Rectal smooth muscle tissue (tissue), 1 donor: ENCODE results near the gene ARSH.
"Not testable (repeated sequence)": the region's sequence is repeated elsewhere in the genome, so short reads cannot be mapped to it uniquely, and the experiment has no call there.

Experiments used
- H3K27ac ChIP-seq: one replicate; pipeline ENCODE4 v1.7.0; 2013; ENCODE audit warnings: low read depth, low read length, inconsistent platforms
- H3K27me3 ChIP-seq: one replicate; pipeline ENCODE4 v1.7.0; 2013; ENCODE audit warnings: low read length; ENCODE audit not compliant: control insufficient read depth, insufficient read depth
- H3K36me3 ChIP-seq: one replicate; pipeline ENCODE4 v1.7.0; 2013; ENCODE audit warnings: low read length; ENCODE audit not compliant: control insufficient read depth, insufficient read depth
- H3K4me1 ChIP-seq: one replicate; pipeline ENCODE4 v1.7.0; 2013; ENCODE audit warnings: low read length; ENCODE audit not compliant: control insufficient read depth, insufficient read depth
- H3K4me3 ChIP-seq: one replicate; pipeline ENCODE4 v1.7.0; 2013; ENCODE audit warnings: low read length
- H3K9ac ChIP-seq: one replicate; pipeline ENCODE4 v1.7.0; 2013; ENCODE audit warnings: low read length

ARSH gene

DNA sequence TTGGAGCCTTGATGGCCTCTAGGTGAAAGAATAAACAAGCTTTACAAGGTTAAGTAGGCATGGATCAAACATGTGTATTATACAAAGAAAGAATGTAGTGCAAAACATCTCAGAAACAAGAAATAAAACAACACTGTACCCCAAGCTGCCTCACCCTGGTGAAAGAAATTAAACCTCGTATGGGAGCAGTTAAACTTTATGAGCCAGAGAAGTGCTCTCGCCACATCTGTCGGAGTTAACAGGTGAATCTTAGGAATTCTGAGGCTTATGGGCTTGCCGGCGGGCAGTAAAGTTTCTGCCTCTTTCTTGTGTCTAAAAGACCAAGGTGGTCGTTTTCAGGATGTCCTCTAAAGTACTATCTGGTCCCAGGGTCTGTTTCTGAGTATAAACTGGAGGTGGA lies 34.0 kb upstream of the ARSH start:
- Histone ChIP-seq H3K27me3 (no peaks in the 10 kb centered on the region), H3K36me3 (no peaks in the 10 kb centered on the region), H3K4me1 (no peaks in the 10 kb centered on the region), H3K9ac (no peak overlapping the region), H3K4me3 (no peak overlapping the region), H3K27ac (no peak overlapping the region)

GRCh38 chrX:2974961-2975360 lies 31.4 kb upstream of the ARSH start:
- no peaks in the 10 kb centered on the region for H3K27me3 ChIP-seq
- no peak overlapping the region for H3K27ac ChIP-seq
- H3K9ac ChIP-seq, result no peak overlapping the region
- no peak overlapping the region for H3K4me3 ChIP-seq
- no peaks in the 10 kb centered on the region for H3K4me1 ChIP-seq
- no peaks in the 10 kb centered on the region for H3K36me3 ChIP-seq

- not testable (repeated sequence) for H3K9ac ChIP-seq, H3K4me1 ChIP-seq, H3K36me3 ChIP-seq, H3K27ac ChIP-seq, H3K27me3 ChIP-seq, H3K4me3 ChIP-seq
Observed at GRCh38 chrX:2978639-2979038, 27.7 kb upstream of the ARSH start.

DNA sequence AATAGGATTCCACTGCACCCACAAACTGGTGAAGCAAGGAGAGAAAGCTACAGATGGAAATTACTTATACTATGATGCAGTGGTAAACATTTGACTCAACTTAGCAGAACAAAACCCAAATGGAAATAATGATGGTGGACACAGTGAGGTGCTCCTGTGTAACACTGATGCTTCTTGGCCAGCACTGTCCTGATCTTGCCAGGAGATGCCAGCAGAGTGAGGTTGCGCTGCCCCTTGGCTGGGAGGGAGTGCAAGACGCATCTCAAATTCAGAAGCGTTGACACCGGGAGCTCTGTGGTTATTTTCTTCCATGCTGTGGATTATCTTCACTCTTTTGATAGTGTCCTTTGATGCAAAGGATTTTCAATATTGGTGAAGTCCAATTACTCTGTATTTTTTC lies 22.0 kb upstream of the ARSH start:
- no peaks in the 10 kb centered on the region for H3K27me3 ChIP-seq

GRCh38 chrX:2989565-2989964 lies 16.8 kb upstream of the ARSH start:
- Histone ChIP-seq H3K36me3 (no peaks in the 10 kb centered on the region), H3K27me3 (no peaks in the 10 kb centered on the region), H3K4me1 (no peaks in the 10 kb centered on the region), H3K27ac (no peak overlapping the region), H3K9ac (no peak overlapping the region), H3K4me3 (no peak overlapping the region)

More for the DNA sequence above, 22.0 kb upstream of the ARSH start:
- Histone ChIP-seq H3K4me1 (no peaks in the 10 kb centered on the region), H3K27ac (no peak overlapping the region), H3K4me3 (no peak overlapping the region), H3K36me3 (no peaks in the 10 kb centered on the region), H3K9ac (no peak overlapping the region)

DNA sequence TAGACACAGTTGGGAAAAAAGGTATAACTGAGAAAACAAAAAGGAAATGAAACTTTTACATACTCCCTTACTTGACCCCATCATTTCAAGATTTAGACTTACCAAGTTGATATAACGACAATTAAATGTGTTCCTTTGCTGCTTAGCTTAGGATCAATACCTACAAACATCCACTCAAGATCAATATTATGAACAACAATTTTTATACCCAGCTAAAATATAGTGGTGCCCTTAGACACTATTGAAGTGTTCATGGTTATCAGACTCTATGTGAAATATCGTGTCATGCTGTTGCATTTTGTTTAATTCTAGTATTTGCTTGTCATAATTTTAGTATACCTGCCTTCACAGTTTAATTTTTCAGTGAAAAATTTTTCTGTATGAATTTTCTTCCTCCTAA lies 4.2 kb downstream of the ARSH start:
- Histone ChIP-seq H3K9ac (no peak overlapping the region), H3K4me1 (no peaks in the 10 kb centered on the region), H3K36me3 (no peaks in the 10 kb centered on the region), H3K4me3 (no peak overlapping the region), H3K27me3 (no peaks in the 10 kb centered on the region), H3K27ac (no peak overlapping the region)

GRCh38 chrX:3017492-3017891 lies 11.1 kb downstream of the ARSH start:
- H3K27me3 ChIP-seq, result no peaks in the 10 kb centered on the region
- no peak overlapping the region for H3K27ac ChIP-seq
- H3K4me1 ChIP-seq, result no peaks in the 10 kb centered on the region
- no peak overlapping the region for H3K9ac ChIP-seq
- H3K36me3 ChIP-seq, result no peaks in the 10 kb centered on the region
- no peak overlapping the region for H3K4me3 ChIP-seq

DNA sequence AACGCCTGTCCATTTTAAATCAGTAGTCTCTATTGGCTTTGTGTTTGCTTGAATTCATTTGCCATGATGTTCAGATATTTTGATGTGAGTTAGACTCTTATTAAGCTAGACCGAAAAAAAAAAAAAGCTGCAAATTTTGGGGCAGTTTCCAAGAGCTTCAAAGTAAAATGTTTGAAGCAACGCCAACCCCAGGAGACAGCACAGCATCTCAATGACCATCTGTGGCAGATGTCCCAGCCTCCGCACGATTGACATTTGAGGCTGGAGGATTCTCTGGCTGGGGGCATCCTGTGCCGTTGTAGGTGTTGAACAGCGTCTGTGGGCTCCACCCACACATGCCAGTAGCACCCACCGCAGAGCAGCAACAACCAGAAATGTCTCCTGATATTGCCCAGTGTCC lies 17.8 kb downstream of the ARSH start:
- no peak overlapping the region for H3K9ac ChIP-seq
- H3K27me3 ChIP-seq, result no peaks in the 10 kb centered on the region
- no peak overlapping the region for H3K4me3 ChIP-seq
- H3K27ac ChIP-seq, result no peak overlapping the region
- H3K36me3 ChIP-seq, result no peaks in the 10 kb centered on the region
- H3K4me1 ChIP-seq, result no peaks in the 10 kb centered on the region

DNA sequence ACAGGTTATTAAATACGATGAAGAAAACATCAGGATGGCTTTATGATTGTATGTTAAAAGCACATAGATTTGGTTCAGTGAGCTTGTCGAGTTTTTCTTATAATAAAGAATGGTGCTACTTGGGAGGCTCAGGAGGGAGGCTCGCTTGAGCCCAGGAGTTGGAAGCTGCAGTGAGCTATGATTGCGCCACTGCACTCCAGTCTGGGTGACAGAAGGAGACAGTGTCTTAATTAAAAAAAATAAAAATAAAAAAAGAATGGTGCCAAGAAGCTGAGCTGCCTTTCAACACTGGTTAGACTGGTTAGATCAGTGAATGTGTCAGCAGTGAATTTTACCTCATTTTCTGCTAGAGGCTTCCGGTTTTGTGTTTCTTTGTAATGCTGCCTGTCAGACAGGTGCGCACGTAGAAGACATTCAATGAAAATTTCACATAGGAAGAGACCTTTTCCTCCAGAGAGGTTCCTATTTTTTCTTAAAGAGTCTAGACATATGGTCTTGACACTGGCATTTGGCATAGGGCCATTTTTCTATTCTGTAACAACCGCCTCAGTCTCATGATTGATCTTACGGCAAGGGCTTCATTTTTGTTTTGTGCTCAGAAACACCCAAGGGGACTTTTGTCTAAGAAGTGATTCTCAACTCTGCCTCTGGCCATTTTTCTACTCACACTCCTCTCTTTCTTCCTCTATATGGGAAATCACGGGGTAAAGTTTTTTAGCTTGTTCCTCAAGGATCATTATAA lies 19.9 kb downstream of the ARSH start:
- H3K4me3 ChIP-seq, result no peak overlapping the region
- no peak overlapping the region for H3K9ac ChIP-seq
- H3K27me3 ChIP-seq, result no peaks in the 10 kb centered on the region
- H3K36me3 ChIP-seq, result no peaks in the 10 kb centered on the region
- no peak overlapping the region for H3K27ac ChIP-seq
- H3K4me1 ChIP-seq, result no peaks in the 10 kb centered on the region

GRCh38 chrX:3029129-3029528 lies 22.8 kb downstream of the ARSH start:
- H3K4me1 ChIP-seq, result no peaks in the 10 kb centered on the region
- H3K27me3 ChIP-seq, result no peaks in the 10 kb centered on the region
- no peak overlapping the region for H3K4me3 ChIP-seq
- no peak overlapping the region for H3K9ac ChIP-seq
- no peaks in the 10 kb centered on the region for H3K36me3 ChIP-seq
- no peak overlapping the region for H3K27ac ChIP-seq

GRCh38 chrX:3037218-3037617 lies 30.9 kb downstream of the ARSH start:
- Histone ChIP-seq H3K4me1 (no peaks in the 10 kb centered on the region), H3K9ac (no peak overlapping the region), H3K27me3 (no peaks in the 10 kb centered on the region), H3K36me3 (no peaks in the 10 kb centered on the region), H3K4me3 (no peak overlapping the region), H3K27ac (no peak overlapping the region)

GRCh38 chrX:3044196-3044595 lies 37.9 kb downstream of the ARSH start:
- no peak overlapping the region for H3K9ac ChIP-seq
- H3K4me1 ChIP-seq, result no peaks in the 10 kb centered on the region
- H3K27me3 ChIP-seq, result no peaks in the 10 kb centered on the region
- H3K36me3 ChIP-seq, result no peaks in the 10 kb centered on the region
- H3K27ac ChIP-seq, result no peak overlapping the region
- H3K4me3 ChIP-seq, result no peak overlapping the region

- Histone ChIP-seq H3K4me1 (no peaks in the 10 kb centered on the region), H3K27ac (no peak overlapping the region), H3K27me3 (no peaks in the 10 kb centered on the region), H3K4me3 (no peak overlapping the region), H3K9ac (no peak overlapping the region), H3K36me3 (no peaks in the 10 kb centered on the region)
Observed at GRCh38 chrX:3044671-3045070, 38.3 kb downstream of the ARSH start.
